ENCODE data around the gene SND1. TPM values are rescaled to one million over a fixed set of nuclear protein-coding genes. Genes with fewer than 3 reads are reported as not detected.

Gene SND1
- total and polyA plus RNA-seq, 2 of the 4 experiments (the other 2 are of a cell fraction), result 154 to 294 TPM

GRCh38 chr7:128131731-128132130, 479.7 kb downstream of the SND1 start:
- Histone ChIP-seq H3K56ac (ENCODE audit: extremely low read depth, insufficient read depth, low read length) (no peak overlapping the region), H3K23ac (ENCODE audit: low read depth, low read length) (no peak overlapping the region), H3K4me3 (ENCODE audit: insufficient read depth, low read depth, low read length) (no peak overlapping the region), H4K20me1 (ENCODE audit: insufficient read depth, low read length) (no peaks in the 10 kb centered on the region), H2BK15ac (ENCODE audit: low read depth, low read length) (no peak overlapping the region), H2BK5ac (ENCODE audit: low read depth, low read length, poor library complexity, severe bottlenecking) (no peak overlapping the region), H4K5ac (ENCODE audit: low read depth, low read length) (no peak overlapping the region), H2BK120ac (ENCODE audit: low read depth, low read length) (no peak overlapping the region), H3K27me3 (ENCODE audit: control insufficient read depth, insufficient read depth, low read length) (peaks cover 64% of the 10 kb centered on the region), H3K9ac (ENCODE audit: low read depth, low read length) (no peak overlapping the region), H3K14ac (replicated peaks; ENCODE audit: low read depth, low read length) (no peak overlapping the region), H4K91ac (ENCODE audit: insufficient read depth, low read depth, low read length) (no peak overlapping the region), H2BK20ac (ENCODE audit: low read depth, low read length) (no peak overlapping the region), H3K36me3 (ENCODE audit: control insufficient read depth, insufficient read depth, low read length) (no peaks in the 10 kb centered on the region), H2AK9ac (replicated peaks; ENCODE audit: low read depth, low read length, poor library complexity) (no peak overlapping the region), H2AK5ac (ENCODE audit: low read depth, low read length) (no peak overlapping the region), H3K18ac (ENCODE audit: low read depth, low read length) (no peak overlapping the region), H3K4me1 (ENCODE audit: control insufficient read depth, insufficient read depth, low read length) (peaks cover 2% of the 10 kb centered on the region; the same call in 1 of the 2 replicates), H2AFZ (replicated peaks; ENCODE audit: low read length, poor library complexity) (no peak overlapping the region), H3K4me2 (ENCODE audit: low read depth, low read length) (no peak overlapping the region), H3K79me1 (ENCODE audit: low read depth in 1 of 2, low read length in 2 of 2) (no peaks in the 10 kb centered on the region), H3K9me1 (ENCODE audit: insufficient read depth, low read length) (no peaks in the 10 kb centered on the region), H4K8ac (ENCODE audit: low read depth in 2 of 2, low read length in 2 of 2) (no peak overlapping the region), H3K9me3 (ENCODE audit: control insufficient read depth, insufficient read depth, low read length) (peaks cover 2% of the 10 kb centered on the region), H3K4ac (ENCODE audit: low read depth, low read length) (no peak overlapping the region), H3K27ac (ENCODE audit: insufficient read depth, low read length) (no peak overlapping the region)
- dilution Hi-C loops (cut with HindIII; ENCODE audit: low sequenced_read_pairs, unreplicated experiment), result no loop called here
- CTCF ChIA-PET, result interaction anchor here (1.0 kb wide), 1 partner anchor 14 kb away, joined by 3 read pairs; no protein-coding TSS in a partner anchor
- BruUV-seq (replicated peaks), result no TSS peak
- intact Hi-C loops (cut with micrococcal nuclease), result no loop called here
- DNase-seq (no peak), ATAC-seq (ENCODE audit: low read depth) (no peak)
- POLR2A ChIA-PET (ENCODE audit: unreplicated experiment), result no interaction called here
- WGBS, 2 experiments (ENCODE audit: extremely low coverage in 2 of 2, insufficient read length in 1 of 2), result no CpG with 5 or more reads among the region's 4 CpGs
- TF ChIP-seq MAZ (IDR thresholded peaks at IDR 0.05; ENCODE audit: borderline replicate concordance, low read depth, low read length), result no peak
- TF ChIP-seq RCOR1 (IDR thresholded peaks at IDR 0.05; ENCODE audit: insufficient replicate concordance, low read length), result no peak
- TF ChIP-seq POLR2A (IDR thresholded peaks at IDR 0.05; ENCODE audit: low read depth, low read length), result no peak
- TF ChIP-seq MXI1 (IDR thresholded peaks at IDR 0.05; ENCODE audit: borderline replicate concordance, low read depth, low read length), result no peak
- no peak for TF ChIP-seq MAFK (IDR thresholded peaks at IDR 0.05; ENCODE audit: low read depth, low read length)
- TF ChIP-seq CEBPB (IDR thresholded peaks at IDR 0.05; ENCODE audit: low read depth, low read length), result no peak
- no peak for TF ChIP-seq RFX5 (IDR thresholded peaks at IDR 0.05; ENCODE audit: low read depth, low read length)
- TF ChIP-seq FOS (IDR thresholded peaks at IDR 0.05; ENCODE audit: low read depth, low read length), result no peak
- no peak for TF ChIP-seq CHD1 (IDR thresholded peaks at IDR 0.05; ENCODE audit: low read depth, low read length)
- TF ChIP-seq ELK1 (IDR thresholded peaks at IDR 0.05; ENCODE audit: borderline replicate concordance, low read depth, low read length), result no peak
- no peak for TF ChIP-seq USF2 (IDR thresholded peaks at IDR 0.05; ENCODE audit: low read depth, low read length)
- TF ChIP-seq RAD21 (IDR thresholded peaks at IDR 0.05; ENCODE audit: low read length), result no peak
- no peak for TF ChIP-seq SMC3 (IDR thresholded peaks at IDR 0.05; ENCODE audit: low read depth, low read length)
- TF ChIP-seq NFE2L2 (IDR thresholded peaks at IDR 0.05; ENCODE audit: low read depth, low read length), result no peak
- no peak for TF ChIP-seq BHLHE40 (IDR thresholded peaks at IDR 0.05; ENCODE audit: low read depth, low read length)
- no peak for TF ChIP-seq CTCF (conservative IDR thresholded peaks at IDR 0.05; ENCODE audit: low read depth, low read length)
- in situ Hi-C loops (cut with MboI; ENCODE audit: low sequenced_read_pairs), result loop anchor here (5.0 kb wide), 1 partner anchor 76 kb away; no protein-coding TSS in a partner anchor
